Heart left ventricle (tissue), 13 donors: ENCODE data around the gene ARL4C.

Experiments used
- CTCF ChIP-seq, 12 donors: fragments of 200-600 bp; sonication (generic) in 4 of 12; IDR thresholded peaks; one replicate each; pipeline versions ENCODE4 v1.5.0 to v1.8.0; 2018 to 2022; ENCODE audit warnings: antibody characterized with exemption in 12 of 12, mild to moderate bottlenecking in 5 of 12
- POLR2A ChIP-seq, 2 donors: fragments of 450-650 bp; IDR thresholded peaks; one replicate each; pipeline ENCODE4 v1.6.1; 2017; ENCODE audit warnings: antibody characterized with exemption in 2 of 2, mild to moderate bottlenecking in 2 of 2, moderate library complexity in 2 of 2
- donor health status: ischemic (EF 13 %, LVEDD 7.1; RV severe dilation, severe dysfunction).
- donor health status: DM: no; HTN: yes; CAD: no.
- donor health status: DM: no; HTN: no; CAD: no.
- donor health status: ischemic (EF 25% LVEDD 6.9; RV normal size, moderate dysfunction).
- donor health status: ischemic (EF 25% LVEDD 5.7; RV mildly dilated, moderate dysfunction).
- donor health status: ischemic (EF 35%, LVEDD 5.7; RV mildly dilated, moderate dysfunction).
- donor health status: nonischemic (EF 11% LVEDD 7.7; RV severe dilation, severe dysfunction).
- donor health status: DM: yes; HTN: yes; CAD: no.
- donor health status: PGD.
- donor health status: ischemic (EF 29% LVEDD 5.4; RV normal size, mild dysfunction).
- donor health status: nonischemic (EF 23%, LVEDD 6.1; RV moderate dilation, normal function).

- TF ChIP-seq CTCF (IDR thresholded peaks at IDR 0.05) (peak in 1 of 12 donors; percentile 19), POLR2A (IDR thresholded peaks at IDR 0.05) (no peak)
These were observed at the start of gene ARL4C for GRCh38 chr2:234496835-234497593.
